HepG2 (cell line): ENCODE data around the gene TBC1D20. TPM values are rescaled to one million over a fixed set of nuclear protein-coding genes. Genes with fewer than 3 reads are reported as not detected.

Experiments
- BCL6 ChIP-seq: IDR thresholded peaks from 2 replicates; pipeline ENCODE4 v1.6.1; 2016; ENCODE audit warnings: missing genetic modification reagents, missing compliant biosample characterization
- CC2D1A ChIP-seq: sonication (generic); formaldehyde crosslinking; IDR thresholded peaks from 2 replicates; pipeline ENCODE4 v1.8.1; 2023; ENCODE audit warnings: mild to moderate bottlenecking, missing genetic modification reagents
- HNF4G ChIP-seq, 2 experiments: sonication (generic) in 1 of 2; formaldehyde crosslinking in 1 of 2; IDR thresholded peaks; 2 replicates each; pipeline versions ENCODE4 v1.4.0 to v1.6.1; 2011 to 2020; ENCODE audit warnings: borderline replicate concordance in 2 of 2, low read depth in 2 of 2, mild to moderate bottlenecking in 2 of 2, low read length in 1 of 2, missing genetic modification reagents in 1 of 2, moderate library complexity in 1 of 2
- JARID2 ChIP-seq: sonication (generic); formaldehyde crosslinking; IDR thresholded peaks from 2 replicates; pipeline ENCODE4 v1.8.1; 2023; ENCODE audit warnings: missing genetic modification reagents, inconsistent platforms; ENCODE audit not compliant: insufficient replicate concordance
- KLF12 ChIP-seq: sonication (generic); formaldehyde crosslinking; IDR thresholded peaks from 2 replicates; pipeline ENCODE4 v1.4.0; 2020; ENCODE audit warnings: missing genetic modification reagents, borderline replicate concordance
- MAZ ChIP-seq, 2 experiments: sonication (generic) in 1 of 2; formaldehyde crosslinking in 1 of 2; IDR thresholded peaks; 2 replicates each; pipeline versions ENCODE4 v1.5.0 to v1.6.1; 2012 to 2020; ENCODE audit warnings: low read depth in 2 of 2, mild to moderate bottlenecking in 2 of 2, borderline replicate concordance in 1 of 2, improper control_type of control experiment in 1 of 2, low read length in 1 of 2, missing genetic modification reagents in 1 of 2, moderate library complexity in 1 of 2
- NFE2L2 ChIP-seq: fragments of 150-350 bp; IDR thresholded peaks from 2 replicates; pipeline ENCODE4 v1.6.1; 2014; ENCODE audit warnings: low read length
- NR3C1 ChIP-seq: sonication (generic); formaldehyde crosslinking; IDR thresholded peaks from 2 replicates; pipeline ENCODE4 v1.4.0; 2020; ENCODE audit warnings: missing genetic modification reagents
- PHF20 ChIP-seq: sonication (generic); formaldehyde crosslinking; IDR thresholded peaks from 2 replicates; pipeline ENCODE4 v1.5.0; 2020; ENCODE audit warnings: mild to moderate bottlenecking, missing genetic modification reagents
- SAFB2 ChIP-seq: sonication (generic); formaldehyde crosslinking; IDR thresholded peaks from 2 replicates; pipeline ENCODE4 v1.5.1; 2020; ENCODE audit warnings: missing genetic modification reagents, low read depth, mild to moderate bottlenecking, borderline replicate concordance
- SNAI1 ChIP-seq: sonication (generic); formaldehyde crosslinking; IDR thresholded peaks from 2 replicates; pipeline ENCODE4 v1.5.0; 2020; ENCODE audit warnings: mild to moderate bottlenecking, missing genetic modification reagents, borderline replicate concordance
- ZNF317 ChIP-seq: sonication (generic); formaldehyde crosslinking; IDR thresholded peaks from 2 replicates; pipeline ENCODE4 v1.5.0; 2020; ENCODE audit warnings: mild to moderate bottlenecking, missing genetic modification reagents
- ZNF484 ChIP-seq: sonication (generic); formaldehyde crosslinking; IDR thresholded peaks from 2 replicates; pipeline ENCODE4 v1.5.1; 2020; ENCODE audit warnings: mild to moderate bottlenecking, low read depth, missing genetic modification reagents, borderline replicate concordance
- ZSCAN22 ChIP-seq: sonication (generic); formaldehyde crosslinking; IDR thresholded peaks from 2 replicates; pipeline ENCODE4 v1.4.0; 2020; ENCODE audit warnings: mild to moderate bottlenecking, missing genetic modification reagents
- polyA plus RNA-seq, 8 experiments: library from polyadenylated mRNA; depleted of rRNA in 3 of 8; stranded (reverse) in 7 of 8; unstranded in 1 of 8; fragments of >200 nt; fragmentation: Illumina TruSeq in 4 of 8; extraction: Trizol in 4 of 8; gene quantifications; 2 replicates each; pipeline versions ENCODE4 v1.2.1 to v1.2.3, GENCODE V29; 2011 to 2016; ENCODE audit warnings: low read depth in 4 of 8, missing spikeins in 1 of 8, mixed read lengths in 1 of 8; ENCODE audit not compliant: insufficient read depth in 1 of 8
- total RNA-seq, 5 experiments: library from RNA; depleted of rRNA; stranded (reverse); fragments of >200 nt; fragmentation: Illumina TruSeq; extraction: Trizol; gene quantifications; 2 replicates each; pipeline ENCODE4 v1.2.3, GENCODE V29; 2016; ENCODE audit warnings: low read depth in 1 of 5
- TF ChIP-seq, protein P1 (sequence below): IDR thresholded peaks from 2 replicates; pipeline ENCODE4 v1.6.1; 2016; ENCODE audit warnings: low read depth, control low read depth
- TF ChIP-seq, protein P2 (sequence below): sonication (generic); formaldehyde crosslinking; IDR thresholded peaks from 2 replicates; pipeline ENCODE4 v1.4.0; 2020; ENCODE audit warnings: missing genetic modification reagents
- TF ChIP-seq, protein P3 (sequence below): sonication (generic); formaldehyde crosslinking; IDR thresholded peaks from 2 replicates; pipeline ENCODE4 v1.8.1; 2023; ENCODE audit warnings: mild to moderate bottlenecking, missing genetic modification reagents, borderline replicate concordance
- TF ChIP-seq, protein P4 (sequence below): sonication (generic); formaldehyde crosslinking; IDR thresholded peaks from 2 replicates; pipeline ENCODE4 v1.5.0; 2020; ENCODE audit warnings: mild to moderate bottlenecking, missing genetic modification reagents
- TF ChIP-seq, protein P5 (sequence below): sonication (generic); formaldehyde crosslinking; IDR thresholded peaks from 2 replicates; pipeline ENCODE4 v1.5.1; 2020; ENCODE audit warnings: mild to moderate bottlenecking, missing genetic modification reagents, moderate library complexity

Gene TBC1D20
- total and polyA plus RNA-seq, 2 of the 13 experiments (the other 11 are each of a cell fraction or from before 2014, with no cell fraction given), result 36.6 to 47.1 TPM

DNA sequence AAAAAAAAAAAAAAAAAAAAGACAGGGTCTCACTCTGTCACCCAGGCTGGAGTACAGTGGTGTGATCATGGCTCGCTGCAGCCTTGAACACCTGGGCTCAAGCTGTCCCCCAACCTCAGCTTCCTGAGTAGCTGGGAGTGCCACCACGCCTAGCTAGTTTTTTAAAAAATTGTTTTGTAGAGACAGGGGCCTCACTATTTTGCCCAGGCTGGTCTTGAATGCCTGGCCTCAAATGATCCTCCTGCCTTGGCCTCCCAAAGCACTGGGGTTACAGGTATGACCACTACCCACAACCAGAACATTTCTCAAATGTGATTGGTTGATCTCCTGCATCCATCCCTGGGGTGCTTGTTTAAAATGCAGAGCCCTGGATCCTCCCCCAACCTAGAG is 59.8 kb downstream of the TBC1D20 start (continued):
- TF ChIP-seq, protein P1, sequence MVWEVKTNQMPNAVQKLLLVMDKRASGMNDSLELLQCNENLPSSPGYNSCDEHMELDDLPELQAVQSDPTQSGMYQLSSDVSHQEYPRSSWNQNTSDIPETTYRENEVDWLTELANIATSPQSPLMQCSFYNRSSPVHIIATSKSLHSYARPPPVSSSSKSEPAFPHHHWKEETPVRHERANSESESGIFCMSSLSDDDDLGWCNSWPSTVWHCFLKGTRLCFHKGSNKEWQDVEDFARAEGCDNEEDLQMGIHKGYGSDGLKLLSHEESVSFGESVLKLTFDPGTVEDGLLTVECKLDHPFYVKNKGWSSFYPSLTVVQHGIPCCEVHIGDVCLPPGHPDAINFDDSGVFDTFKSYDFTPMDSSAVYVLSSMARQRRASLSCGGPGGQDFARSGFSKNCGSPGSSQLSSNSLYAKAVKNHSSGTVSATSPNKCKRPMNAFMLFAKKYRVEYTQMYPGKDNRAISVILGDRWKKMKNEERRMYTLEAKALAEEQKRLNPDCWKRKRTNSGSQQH (CRISPR knock-in tag), result no peak
- no peak for TF ChIP-seq JARID2 (CRISPR knock-in tag)
- TF ChIP-seq ZSCAN22, result no peak
- TF ChIP-seq, protein P2, sequence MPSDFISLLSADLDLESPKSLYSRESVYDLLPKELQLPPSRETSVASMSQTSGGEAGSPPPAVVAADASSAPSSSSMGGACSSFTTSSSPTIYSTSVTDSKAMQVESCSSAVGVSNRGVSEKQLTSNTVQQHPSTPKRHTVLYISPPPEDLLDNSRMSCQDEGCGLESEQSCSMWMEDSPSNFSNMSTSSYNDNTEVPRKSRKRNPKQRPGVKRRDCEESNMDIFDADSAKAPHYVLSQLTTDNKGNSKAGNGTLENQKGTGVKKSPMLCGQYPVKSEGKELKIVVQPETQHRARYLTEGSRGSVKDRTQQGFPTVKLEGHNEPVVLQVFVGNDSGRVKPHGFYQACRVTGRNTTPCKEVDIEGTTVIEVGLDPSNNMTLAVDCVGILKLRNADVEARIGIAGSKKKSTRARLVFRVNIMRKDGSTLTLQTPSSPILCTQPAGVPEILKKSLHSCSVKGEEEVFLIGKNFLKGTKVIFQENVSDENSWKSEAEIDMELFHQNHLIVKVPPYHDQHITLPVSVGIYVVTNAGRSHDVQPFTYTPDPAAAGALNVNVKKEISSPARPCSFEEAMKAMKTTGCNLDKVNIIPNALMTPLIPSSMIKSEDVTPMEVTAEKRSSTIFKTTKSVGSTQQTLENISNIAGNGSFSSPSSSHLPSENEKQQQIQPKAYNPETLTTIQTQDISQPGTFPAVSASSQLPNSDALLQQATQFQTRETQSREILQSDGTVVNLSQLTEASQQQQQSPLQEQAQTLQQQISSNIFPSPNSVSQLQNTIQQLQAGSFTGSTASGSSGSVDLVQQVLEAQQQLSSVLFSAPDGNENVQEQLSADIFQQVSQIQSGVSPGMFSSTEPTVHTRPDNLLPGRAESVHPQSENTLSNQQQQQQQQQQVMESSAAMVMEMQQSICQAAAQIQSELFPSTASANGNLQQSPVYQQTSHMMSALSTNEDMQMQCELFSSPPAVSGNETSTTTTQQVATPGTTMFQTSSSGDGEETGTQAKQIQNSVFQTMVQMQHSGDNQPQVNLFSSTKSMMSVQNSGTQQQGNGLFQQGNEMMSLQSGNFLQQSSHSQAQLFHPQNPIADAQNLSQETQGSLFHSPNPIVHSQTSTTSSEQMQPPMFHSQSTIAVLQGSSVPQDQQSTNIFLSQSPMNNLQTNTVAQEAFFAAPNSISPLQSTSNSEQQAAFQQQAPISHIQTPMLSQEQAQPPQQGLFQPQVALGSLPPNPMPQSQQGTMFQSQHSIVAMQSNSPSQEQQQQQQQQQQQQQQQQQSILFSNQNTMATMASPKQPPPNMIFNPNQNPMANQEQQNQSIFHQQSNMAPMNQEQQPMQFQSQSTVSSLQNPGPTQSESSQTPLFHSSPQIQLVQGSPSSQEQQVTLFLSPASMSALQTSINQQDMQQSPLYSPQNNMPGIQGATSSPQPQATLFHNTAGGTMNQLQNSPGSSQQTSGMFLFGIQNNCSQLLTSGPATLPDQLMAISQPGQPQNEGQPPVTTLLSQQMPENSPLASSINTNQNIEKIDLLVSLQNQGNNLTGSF (CRISPR knock-in tag), result no peak
- TF ChIP-seq MAZ (IDR thresholded peaks at IDR 0.05; ENCODE audit: borderline replicate concordance, low read depth, low read length), result no peak
- peak; percentile 60 for TF ChIP-seq MAZ (CRISPR knock-in tag; IDR thresholded peaks at IDR 0.05; ENCODE audit: low read depth)
- TF ChIP-seq ZNF317 (CRISPR knock-in tag), result no peak
- no peak for TF ChIP-seq HNF4G (IDR thresholded peaks at IDR 0.05; ENCODE audit: borderline replicate concordance, low read depth, low read length)
- no peak for TF ChIP-seq HNF4G (CRISPR knock-in tag; IDR thresholded peaks at IDR 0.05; ENCODE audit: borderline replicate concordance, low read depth)
- no peak for TF ChIP-seq CC2D1A
- TF ChIP-seq, protein P3, sequence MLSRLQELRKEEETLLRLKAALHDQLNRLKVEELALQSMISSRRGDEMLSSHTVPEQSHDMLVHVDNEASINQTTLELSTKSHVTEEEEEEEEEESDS (CRISPR knock-in tag), result no peak
- TF ChIP-seq SNAI1 (CRISPR knock-in tag), result no peak
- TF ChIP-seq KLF12 (CRISPR knock-in tag), result peak; percentile 41; the same call in 1 of the 2 replicates
- TF ChIP-seq, protein P4, sequence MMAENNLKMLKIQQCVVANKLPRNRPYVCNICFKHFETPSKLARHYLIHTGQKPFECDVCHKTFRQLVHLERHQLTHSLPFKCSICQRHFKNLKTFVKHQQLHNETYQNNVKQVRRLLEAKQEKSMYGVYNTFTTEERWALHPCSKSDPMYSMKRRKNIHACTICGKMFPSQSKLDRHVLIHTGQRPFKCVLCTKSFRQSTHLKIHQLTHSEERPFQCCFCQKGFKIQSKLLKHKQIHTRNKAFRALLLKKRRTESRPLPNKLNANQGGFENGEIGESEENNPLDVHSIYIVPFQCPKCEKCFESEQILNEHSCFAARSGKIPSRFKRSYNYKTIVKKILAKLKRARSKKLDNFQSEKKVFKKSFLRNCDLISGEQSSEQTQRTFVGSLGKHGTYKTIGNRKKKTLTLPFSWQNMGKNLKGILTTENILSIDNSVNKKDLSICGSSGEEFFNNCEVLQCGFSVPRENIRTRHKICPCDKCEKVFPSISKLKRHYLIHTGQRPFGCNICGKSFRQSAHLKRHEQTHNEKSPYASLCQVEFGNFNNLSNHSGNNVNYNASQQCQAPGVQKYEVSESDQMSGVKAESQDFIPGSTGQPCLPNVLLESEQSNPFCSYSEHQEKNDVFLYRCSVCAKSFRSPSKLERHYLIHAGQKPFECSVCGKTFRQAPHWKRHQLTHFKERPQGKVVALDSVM (CRISPR knock-in tag), result peak; percentile 99
- no peak for TF ChIP-seq ZNF484 (CRISPR knock-in tag)
- TF ChIP-seq PHF20 (CRISPR knock-in tag), result no peak
- TF ChIP-seq SAFB2, result no peak
- no peak for TF ChIP-seq NFE2L2
- TF ChIP-seq, protein P5, sequence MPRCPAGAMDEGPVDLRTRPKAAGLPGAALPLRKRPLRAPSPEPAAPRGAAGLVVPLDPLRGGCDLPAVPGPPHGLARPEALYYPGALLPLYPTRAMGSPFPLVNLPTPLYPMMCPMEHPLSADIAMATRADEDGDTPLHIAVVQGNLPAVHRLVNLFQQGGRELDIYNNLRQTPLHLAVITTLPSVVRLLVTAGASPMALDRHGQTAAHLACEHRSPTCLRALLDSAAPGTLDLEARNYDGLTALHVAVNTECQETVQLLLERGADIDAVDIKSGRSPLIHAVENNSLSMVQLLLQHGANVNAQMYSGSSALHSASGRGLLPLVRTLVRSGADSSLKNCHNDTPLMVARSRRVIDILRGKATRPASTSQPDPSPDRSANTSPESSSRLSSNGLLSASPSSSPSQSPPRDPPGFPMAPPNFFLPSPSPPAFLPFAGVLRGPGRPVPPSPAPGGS (CRISPR knock-in tag), result no peak
- TF ChIP-seq BCL6, result 0 out of 2 replicates have a peak, but pooled peaks have one; percentile 1
- no peak for TF ChIP-seq NR3C1 (CRISPR knock-in tag)
